ENCODE measurements around the gene TMEM17. TPM values are rescaled to one million over a fixed set of nuclear protein-coding genes. Genes with fewer than 3 reads are reported as not detected.

TMEM17 gene
- total RNA-seq, 2 experiments from 2014 or later: not detected

GRCh38 chr2:62467475-62468321 is 38.3 kb downstream of the TMEM17 start:
- H2AFZ ChIP-seq (ENCODE audit: low read length): no peak overlapping the region
- BruUV-seq (replicated peaks): no TSS peak
- H3K4me2 ChIP-seq (ENCODE audit: low read length): no peak overlapping the region
- intact Hi-C loops (cut with micrococcal nuclease; ENCODE audit: unreplicated experiment): no loop called here
- DNase-seq (ENCODE audit: low spot score): no peak
- H3K9me3 ChIP-seq (ENCODE audit: low read length): no peaks in the 10 kb centered on the region
- H3K27ac ChIP-seq (ENCODE audit: low read depth, low read length, poor library complexity, severe bottlenecking): no peak overlapping the region
- H3K4me3 ChIP-seq (ENCODE audit: low read depth, low read length, poor library complexity, severe bottlenecking): no peak overlapping the region
- no peaks in the 10 kb centered on the region for H4K20me1 ChIP-seq (ENCODE audit: insufficient read depth, low read length)
- ChIA-PET POLR2A (interaction anchor here (1.0 kb wide), 1 partner anchor 336 kb away, joined by 5 read pairs; no protein-coding TSS in a partner anchor), CTCF (ENCODE audit: unreplicated experiment) (no interaction called here)
- TF ChIP-seq EZH2phosphoT487 (IDR thresholded peaks at IDR 0.05; ENCODE audit: borderline replicate concordance, low read depth, low read length) (no peak), CTCF (conservative IDR thresholded peaks at IDR 0.05; ENCODE audit: low read length) (no peak)
- no peaks in the 10 kb centered on the region for H3K36me3 ChIP-seq (ENCODE audit: insufficient read depth, low read length)
- H3K4me1 ChIP-seq (ENCODE audit: insufficient read depth, low read length, poor library complexity, severe bottlenecking): no peaks in the 10 kb centered on the region
- no peaks in the 10 kb centered on the region for H3K79me2 ChIP-seq (ENCODE audit: insufficient read depth, low read depth, low read length)
- H3K9me2 ChIP-seq (ENCODE audit: insufficient read depth, low read length): no peaks in the 10 kb centered on the region

GRCh38 chr2:62467100-62467474 is 38.9 kb downstream of the TMEM17 start:
- POLR2A ChIA-PET: interaction anchor here (0.6 to 0.9 kb wide), 2 partner anchors 15 to 482 kb away, joined by 3 to 4 read pairs; no protein-coding TSS in a partner anchor

More at GRCh38 chr2:62467100-62467474, 38.9 kb downstream of the TMEM17 start:
- no TSS peak for BruUV-seq (replicated peaks)
- intact Hi-C loops (cut with micrococcal nuclease; ENCODE audit: unreplicated experiment): no loop called here
- Histone ChIP-seq H3K9me2 (ENCODE audit: insufficient read depth, low read length) (no peaks in the 10 kb centered on the region), H3K9me3 (ENCODE audit: low read length) (no peaks in the 10 kb centered on the region), H3K4me1 (ENCODE audit: insufficient read depth, low read length, poor library complexity, severe bottlenecking) (no peaks in the 10 kb centered on the region), H3K79me2 (ENCODE audit: insufficient read depth, low read depth, low read length) (no peaks in the 10 kb centered on the region), H3K27ac (ENCODE audit: low read depth, low read length, poor library complexity, severe bottlenecking) (no peak overlapping the region), H2AFZ (ENCODE audit: low read length) (no peak overlapping the region), H3K36me3 (ENCODE audit: insufficient read depth, low read length) (no peaks in the 10 kb centered on the region), H3K4me3 (ENCODE audit: low read depth, low read length, poor library complexity, severe bottlenecking) (no peak overlapping the region), H4K20me1 (ENCODE audit: insufficient read depth, low read length) (no peaks in the 10 kb centered on the region), H3K4me2 (ENCODE audit: low read length) (no peak overlapping the region)
- CTCF ChIA-PET (ENCODE audit: unreplicated experiment): no interaction called here
- TF ChIP-seq CTCF (conservative IDR thresholded peaks at IDR 0.05; ENCODE audit: low read length) (no peak), EZH2phosphoT487 (IDR thresholded peaks at IDR 0.05; ENCODE audit: borderline replicate concordance, low read depth, low read length) (no peak)
- DNase-seq (ENCODE audit: low spot score): no peak
